Measurements from ENCODE around the gene IFNA10.
"Not testable (repeated sequence)": the region's sequence is repeated elsewhere in the genome, so short reads cannot be mapped to it uniquely, and the experiment has no call there.

The IFNA10 gene

DNA sequence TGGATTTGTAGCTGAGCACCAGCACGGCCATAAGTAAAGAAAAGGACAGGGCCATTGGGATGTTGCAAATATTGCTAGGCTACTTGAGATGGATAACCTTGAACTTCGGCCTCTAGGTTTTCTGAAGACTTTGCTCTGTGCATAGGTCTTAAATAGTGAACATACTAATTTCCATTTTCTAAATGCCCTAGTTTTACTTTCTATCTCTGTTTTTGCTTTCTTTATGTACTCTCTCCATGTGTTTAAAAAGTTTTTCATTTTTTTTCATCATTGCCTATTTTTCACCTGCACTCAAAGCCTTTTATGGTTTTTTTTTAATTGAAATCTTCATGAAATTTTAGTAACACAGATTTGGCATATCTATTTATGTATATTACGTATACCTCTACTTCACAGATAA is at the start of gene IFNA10:
IFNA10 (minus strand) TSS at position 101 of the 400 bp plus-strand sequence; CDS start at position 55, 46 bp downstream.
- DNase-seq, result not testable (repeated sequence)

DNA sequence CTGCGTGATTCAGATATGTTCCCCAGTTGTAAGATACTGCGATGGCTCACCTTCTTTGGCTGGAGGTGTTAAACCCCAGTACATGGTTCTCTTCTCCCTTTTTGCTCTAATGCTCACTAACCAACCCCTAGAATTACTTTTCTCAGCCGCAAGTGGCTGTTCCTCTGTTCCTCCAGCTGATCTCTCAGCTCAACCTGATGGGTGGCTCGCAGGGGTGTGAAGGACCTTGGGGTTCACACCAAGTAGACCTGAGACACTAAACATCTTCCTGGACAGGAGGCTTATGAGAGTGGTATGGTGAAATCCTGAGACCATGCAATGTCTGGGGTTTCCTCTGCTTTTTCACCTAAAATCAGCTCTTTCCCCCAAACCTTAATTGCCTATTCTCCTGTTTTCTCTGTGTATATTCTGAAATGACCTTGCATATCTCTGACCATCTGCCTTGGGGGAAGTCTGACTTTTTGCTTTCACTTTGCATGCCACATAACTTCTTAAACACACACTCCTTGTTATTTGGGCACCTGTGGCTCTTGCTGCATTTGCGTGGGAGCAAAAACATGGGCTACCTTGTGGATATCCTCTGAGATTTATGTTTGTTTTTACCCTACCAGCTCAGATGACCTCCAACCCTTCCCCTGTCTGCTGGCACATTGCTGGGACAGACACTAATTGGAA is 48.7 kb upstream of the IFNA10 start:
- DNase-seq, result no peak

DNA sequence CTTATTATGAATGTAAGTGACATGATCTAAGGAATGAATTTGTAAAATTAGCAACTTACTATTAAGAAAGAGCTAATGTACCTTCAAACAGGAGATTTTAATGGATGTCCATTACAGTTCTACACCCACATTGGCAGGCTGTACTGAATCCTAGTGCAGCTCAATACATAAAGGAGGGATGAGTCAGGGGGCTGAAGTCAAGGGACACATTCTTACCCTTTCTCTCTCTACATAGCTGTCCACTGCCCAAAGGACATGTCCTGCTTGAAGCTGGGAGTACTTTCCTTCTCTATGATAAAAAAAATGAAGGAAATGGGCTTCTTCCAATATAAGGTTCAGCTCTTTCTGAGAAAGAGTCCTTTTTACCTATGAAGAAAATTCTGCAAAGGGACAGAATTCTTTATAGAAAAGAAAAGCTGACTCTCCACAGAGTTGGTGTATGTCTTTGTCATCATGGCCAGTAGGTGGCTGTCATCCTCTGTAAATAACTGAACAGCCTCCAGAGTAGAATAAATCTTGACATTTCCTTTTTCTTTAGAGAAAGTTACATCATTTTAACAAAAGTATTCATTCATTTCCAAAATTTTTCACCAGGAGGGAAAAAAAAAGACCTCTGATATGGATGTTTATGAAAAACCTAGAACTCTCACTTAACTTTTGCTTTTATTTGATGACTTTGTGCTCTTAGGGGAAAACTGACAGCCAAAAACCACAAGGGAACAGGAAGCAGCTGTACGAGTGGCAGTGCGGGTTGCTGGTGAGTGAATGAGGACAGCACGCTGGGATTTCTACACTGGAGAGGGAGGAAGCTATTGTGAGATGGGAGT is 46.0 kb upstream of the IFNA10 start:
- DNase-seq, result no peak

DNA sequence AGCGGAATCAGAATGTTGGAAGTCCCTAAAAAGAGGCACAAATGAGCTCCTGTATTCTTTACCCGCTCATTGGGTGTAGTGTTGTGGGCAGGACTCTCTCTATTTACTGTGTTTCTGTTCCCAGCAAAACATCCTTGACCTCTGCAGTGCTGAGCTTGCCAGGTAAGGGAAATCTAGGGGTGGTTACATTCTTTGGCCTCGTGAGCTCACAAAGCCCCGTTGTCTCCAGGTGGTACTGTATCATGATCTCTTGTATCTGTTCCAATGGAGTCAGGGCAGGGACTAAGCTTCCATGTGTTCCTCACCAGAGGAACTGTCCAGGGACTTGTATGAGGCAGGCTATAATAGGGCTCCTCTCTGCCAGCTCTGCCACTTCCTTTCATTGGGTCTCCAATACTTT is 44.7 kb upstream of the IFNA10 start:
- no peak for DNase-seq

DNA sequence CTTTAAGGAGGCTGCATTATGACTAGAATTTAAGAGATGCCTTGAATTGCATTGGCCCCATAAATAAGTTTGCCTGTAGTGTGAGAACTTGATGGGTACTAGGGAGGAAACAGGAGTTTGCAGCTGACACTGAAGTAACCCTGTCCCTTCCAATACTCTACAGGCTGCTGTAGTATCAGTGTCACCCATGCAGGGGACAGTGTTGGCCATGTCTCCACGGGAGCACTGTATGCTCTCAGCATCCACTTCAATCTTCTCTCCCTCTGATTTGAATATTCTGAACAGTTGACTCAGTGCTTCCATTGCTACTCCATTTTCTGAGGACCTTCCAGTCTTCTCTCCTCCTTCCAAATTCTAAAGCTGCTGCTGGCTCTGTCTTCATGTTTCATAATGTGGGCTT is 44.2 kb upstream of the IFNA10 start:
- DNase-seq, result no peak

DNA sequence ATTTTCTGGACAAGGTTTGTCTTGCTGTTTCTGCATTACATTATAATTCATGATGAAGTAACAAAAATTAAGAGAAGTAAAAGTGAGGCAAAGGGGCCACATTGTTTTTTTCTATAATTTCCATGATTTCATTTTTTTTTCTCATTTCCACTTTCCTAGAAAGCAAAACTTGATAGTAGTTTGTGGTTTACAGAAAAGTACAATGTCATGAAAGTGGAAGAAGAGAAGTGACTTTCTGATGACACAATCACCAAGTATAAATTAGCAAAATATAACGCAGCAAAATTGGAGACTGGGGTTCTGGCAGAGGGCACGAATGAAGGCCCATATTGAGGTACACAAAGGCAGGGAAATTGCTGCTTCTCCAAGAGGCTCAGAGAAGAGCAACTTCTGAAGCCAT is 37.9 kb upstream of the IFNA10 start:
- DNase-seq, result no peak

DNA sequence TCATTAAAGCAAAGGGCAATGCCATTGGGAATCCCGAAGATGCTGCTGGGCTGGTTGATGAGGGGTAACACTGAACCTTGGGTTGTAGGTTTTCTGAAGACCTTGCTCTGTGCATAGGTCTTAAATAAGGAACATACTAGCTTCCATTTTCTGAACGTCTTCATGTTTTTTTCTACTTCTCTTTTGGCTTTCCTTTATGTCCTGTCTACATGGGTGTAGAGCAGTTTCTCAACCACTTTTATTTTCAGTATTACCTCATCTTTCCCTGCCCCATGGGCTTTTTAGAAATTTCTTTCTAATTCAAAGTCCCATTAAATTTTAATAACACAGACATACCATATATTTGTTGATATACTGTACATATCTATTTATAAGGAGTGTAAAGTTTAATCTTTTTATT is 33.0 kb upstream of the IFNA10 start, which contains the start of gene IFNA14:
IFNA14 (minus strand) TSS at position 95 of the 400 bp plus-strand sequence; CDS start at position 25, 70 bp downstream.
- DNase-seq, result no peak

DNA sequence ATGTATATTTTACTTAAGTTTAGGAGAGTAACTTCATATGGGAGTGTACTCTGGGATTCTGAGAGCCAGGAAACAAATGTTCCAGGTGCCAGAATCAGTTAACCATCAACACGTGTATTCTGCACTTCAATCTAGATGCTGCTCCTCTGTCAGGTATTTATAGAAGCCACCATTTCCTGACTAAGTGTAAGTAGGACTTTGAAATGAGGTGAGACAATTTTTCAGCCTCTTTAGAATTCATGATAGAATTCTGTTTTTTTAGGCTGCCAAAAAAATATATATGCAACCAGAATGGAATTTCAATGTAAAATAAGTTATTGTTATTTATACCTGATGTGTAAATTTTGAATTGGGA is 29.4 kb upstream of the IFNA10 start:
- not testable (repeated sequence) for DNase-seq

DNA sequence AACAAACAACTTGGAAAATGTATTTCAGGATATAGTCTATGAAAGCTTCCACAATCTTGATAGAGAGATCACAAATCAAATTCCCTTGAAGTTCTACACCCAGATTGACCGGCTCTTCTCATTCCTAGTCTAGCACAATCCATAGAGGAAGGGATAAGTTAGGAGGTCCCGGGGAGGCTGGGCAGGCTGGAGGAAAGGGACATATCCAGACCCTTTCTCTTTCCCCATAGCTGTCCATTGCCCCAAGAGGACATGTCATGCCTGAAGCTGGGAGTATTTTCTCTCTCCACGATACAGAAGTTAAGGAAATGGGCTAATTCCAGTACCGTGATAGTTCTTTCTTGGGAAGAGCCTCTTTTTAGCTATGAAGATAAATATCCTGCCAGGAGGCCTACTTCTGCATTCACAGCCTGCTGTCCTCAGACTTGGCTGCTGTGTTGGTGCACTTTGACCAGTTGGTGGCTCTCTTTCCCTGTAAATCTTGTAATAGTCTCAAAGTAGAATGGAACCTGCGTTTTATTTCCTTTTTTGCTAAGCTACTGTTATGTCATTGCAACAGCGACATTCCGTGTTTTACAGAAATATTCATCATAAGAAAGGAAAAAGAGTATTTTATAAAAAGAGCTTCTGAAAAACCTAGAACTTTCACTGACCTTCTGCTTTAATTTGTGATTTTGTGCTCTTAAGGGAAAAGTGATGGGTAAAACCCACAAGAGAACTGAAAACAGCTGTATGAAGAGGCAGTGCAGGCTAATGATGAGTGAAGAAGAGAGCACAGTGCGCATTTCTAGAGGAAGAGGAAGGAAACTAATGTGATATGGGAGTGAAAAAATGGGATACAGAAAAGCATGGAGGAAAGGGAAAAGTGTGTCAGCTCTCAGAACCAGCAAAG is 28.8 kb upstream of the IFNA10 start:
- DNase-seq, result peak in 1 of 2 donors; percentile 22

DNA sequence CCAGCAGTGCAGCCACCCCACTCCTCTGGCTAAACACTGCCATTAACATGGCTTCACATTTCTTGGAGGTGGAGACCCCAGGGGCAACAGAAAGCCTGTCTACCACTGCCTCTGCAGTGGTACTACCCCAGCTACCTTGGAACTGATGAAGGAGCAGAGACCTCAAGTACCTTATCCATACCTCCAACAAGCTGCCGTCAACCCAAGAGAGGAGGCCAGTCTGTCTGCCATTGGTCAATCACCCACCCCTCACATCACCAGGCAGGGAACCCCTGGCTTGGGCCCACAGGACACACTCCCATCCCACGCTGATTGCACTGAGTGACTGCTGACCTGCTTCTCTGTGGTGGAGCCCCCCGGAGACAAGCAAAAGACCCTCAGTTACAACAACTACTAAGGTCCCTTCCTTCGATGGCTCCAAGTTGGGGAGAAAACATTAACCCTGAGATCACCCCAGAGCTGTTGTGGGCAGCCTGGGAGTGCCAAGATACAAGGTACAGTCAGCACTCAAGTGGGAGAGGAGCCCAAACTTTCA is 27.3 kb upstream of the IFNA10 start:
- no peak for DNase-seq

DNA sequence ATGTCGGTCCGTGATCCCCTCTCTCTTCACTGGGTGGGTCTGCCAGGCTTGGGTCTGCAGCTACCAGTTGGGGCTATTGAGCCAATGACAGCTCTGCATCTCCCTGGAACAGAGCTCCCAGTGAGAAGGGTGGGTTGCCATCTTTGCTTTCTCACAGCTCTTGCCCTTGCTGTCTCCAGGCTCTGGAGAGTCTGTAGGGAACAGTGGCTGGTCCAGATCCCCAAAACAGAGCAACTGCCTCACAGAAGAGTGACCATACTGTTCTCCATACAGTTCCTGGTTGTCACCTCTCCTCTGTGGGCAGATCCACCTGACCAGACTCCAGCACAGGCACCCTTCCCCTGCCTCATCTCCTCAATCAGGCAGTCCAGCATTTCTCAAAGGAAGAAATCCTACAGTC is 26.3 kb upstream of the IFNA10 start:
- no peak for DNase-seq

DNA sequence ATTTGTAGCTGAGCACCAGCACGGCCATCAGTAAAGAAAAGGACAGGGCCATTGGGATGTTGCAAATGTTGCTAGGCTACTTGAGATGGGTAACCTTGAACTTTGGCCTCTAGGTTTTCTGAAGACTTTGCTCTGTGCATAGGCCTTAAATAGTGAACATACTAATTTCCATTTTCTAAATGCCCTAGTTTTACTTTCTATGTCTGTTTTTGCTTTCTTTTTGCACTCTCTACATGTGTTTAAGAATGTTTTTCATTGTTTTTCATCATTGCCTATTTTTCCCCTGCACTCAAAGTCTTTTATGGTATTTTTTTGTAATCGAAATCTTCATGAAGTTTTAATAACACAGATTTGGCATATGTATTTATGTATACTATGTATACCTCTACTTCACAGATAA is 21.2 kb upstream of the IFNA10 start, which contains the start of gene IFNA17:
IFNA17 (minus strand) TSS at position 101 of the 400 bp plus-strand sequence; CDS start at position 52, 49 bp downstream.
- no peak for DNase-seq

DNA sequence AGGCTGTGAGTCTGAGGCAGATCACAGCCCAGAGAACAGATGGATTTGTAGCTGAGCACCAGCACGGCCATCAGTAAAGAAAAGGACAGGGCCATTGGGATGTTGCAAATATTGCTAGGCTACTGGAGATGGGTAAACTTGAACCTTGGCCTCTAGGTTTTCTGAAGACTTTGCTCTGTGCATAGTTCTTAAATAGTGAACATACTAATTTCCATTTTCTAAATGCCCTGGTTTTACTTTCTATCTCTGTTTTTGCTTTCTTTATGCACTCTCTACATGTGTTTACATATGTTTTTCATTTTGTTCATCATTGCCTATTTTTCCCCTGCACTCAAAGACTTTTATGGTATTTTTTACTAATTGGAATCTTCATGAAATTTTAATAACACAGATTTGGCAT is 10.3 kb upstream of the IFNA10 start, which contains the start of gene IFNA16:
IFNA16 (minus strand) TSS at position 101 of the 400 bp plus-strand sequence; CDS start at position 95, 6 bp downstream.
- not testable (repeated sequence) for DNase-seq

DNA sequence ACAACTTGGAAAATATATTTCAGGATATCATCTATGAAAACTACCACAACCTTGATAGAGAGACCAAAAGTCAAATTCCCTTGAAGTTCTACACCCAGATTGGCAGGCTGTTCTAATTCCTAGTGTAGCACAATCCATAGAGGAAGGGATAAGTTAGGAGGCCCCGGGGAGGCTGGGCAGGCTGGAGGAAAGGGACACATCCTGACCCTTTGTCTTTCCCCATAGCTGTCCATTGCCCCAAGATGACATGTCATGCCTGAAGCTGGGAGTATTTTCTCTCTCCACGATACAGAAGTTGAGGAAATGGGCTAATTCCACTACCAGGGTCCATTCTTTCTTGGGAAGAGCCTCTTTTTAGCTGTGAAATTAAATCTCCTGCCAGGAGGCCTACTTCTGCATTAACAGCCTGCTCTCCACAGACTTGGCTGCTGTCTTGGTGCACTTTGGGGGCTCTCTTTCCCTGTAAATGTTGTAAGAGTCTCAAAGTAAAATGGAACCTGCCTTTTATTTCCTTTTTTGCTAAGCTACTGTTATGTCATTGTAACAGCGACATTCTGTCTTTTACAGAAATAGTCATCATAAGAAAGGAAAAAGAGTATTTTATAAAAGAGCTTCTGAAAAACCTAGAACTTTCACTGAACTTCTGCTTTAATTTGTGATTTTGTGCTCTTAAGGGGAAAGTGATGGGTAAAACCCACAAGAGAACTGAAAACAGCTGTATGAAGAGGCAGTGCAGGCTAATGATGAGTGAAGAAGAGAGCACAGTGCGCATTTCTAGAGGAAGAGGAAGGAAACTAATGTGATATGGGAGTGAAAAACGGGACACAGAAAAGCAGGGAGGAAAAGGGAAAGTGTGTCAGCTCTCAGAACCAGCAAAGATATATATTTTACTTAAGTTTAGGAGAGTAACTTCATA is 6.7 kb upstream of the IFNA10 start:
- DNase-seq, result not testable (repeated sequence)

DNA sequence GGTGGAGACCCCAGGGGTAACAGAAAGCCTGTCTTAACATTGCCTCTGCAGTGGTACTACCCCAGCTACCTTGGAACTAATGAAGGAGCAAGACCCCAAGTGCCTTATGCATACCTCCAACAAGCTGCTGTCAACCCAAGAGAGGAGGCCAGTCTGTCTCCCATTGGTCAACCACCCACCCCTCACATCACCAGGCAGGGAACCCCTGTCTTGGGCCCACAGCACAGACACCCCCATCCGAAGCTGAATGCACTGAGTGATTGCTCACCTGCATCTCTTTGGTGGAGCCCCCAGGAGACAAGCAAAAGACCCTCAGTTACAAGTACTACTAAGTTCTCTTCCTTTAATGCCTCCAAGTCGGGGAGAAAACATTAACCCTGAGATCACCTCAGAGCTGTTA is 5.2 kb upstream of the IFNA10 start:
- not testable (repeated sequence) for DNase-seq

DNA sequence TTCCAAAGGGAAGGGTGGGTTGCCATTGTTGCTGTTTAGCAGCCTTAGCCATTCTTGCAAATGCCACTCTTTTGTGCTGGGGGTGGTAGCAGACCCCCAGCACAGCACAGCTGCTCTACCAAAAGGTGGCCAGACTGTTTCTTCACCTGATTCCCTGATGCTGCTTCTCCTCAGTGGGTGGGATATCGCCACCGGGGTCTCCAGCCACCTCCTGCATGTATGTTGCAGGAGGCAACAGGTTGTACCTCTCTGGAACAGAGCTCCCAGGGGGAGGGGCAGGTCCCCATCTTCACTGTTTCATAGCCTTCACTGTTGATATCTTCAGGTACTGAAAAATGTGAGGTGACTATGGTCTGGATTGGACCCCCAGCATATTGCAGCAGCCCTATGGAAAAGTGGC is 3.8 kb upstream of the IFNA10 start:
- not testable (repeated sequence) for DNase-seq

DNA sequence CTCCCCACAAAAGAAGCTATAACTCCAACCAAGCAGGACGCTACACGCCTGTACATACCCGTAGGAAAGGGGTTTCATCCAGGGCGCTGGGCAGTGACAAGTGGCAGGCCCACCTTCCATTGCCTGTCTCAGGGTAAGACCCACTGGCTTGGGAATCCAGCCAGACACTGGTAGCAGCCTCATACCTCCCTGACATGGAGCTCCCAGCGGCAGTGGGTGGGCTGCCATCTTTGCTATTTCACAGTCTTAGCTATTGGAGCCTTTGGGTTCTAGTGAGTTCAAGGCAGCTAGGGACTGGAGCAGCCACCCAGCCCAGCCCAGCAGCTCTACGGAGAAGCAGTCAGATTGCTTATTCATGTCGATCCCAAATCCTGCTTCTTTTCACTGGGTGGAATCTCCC is 3.4 kb upstream of the IFNA10 start:
- DNase-seq, result no peak

DNA sequence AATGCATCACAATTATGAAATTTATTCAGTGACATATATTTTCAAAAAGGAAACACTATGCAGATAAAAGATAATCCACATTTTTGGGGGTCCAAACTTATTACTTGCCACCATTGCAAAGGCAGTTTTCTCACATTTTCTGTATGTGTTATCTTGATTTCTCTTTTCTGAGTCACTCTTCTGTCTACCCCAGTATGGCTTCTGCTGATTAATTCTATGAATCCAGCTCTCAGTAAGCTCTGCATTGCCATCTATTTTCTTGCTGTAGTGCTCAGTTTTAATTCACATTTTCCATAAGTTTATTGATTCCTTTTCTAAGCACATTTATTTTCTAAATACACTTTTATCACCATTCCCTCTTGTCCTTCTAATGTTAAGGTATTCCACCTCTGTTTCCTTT is 1.7 kb downstream of the IFNA10 start:
- no peak for DNase-seq

DNA sequence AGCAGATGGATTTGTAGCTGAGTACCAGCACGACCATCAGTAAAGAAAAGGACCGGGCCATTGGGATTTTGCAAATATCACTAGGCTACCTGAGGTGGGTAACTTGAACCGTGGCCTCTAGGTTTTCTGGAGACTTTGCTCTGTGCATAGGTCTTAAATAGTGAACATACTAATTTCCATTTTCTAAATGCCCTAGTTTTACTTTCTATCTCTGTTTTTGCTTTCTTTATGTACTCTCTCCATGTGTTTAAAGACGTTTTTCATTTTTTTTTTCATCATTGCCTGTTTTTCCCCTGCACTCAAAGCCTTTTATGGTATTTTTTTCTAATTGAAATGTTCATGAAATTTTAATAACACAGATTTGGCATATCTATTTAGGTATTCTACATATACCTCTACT is 4.8 kb downstream of the IFNA10 start, which contains the start of gene IFNA7:
IFNA7 (minus strand) TSS at position 101 of the 400 bp plus-strand sequence; CDS start at position 61, 40 bp downstream.
- not testable (repeated sequence) for DNase-seq

DNA sequence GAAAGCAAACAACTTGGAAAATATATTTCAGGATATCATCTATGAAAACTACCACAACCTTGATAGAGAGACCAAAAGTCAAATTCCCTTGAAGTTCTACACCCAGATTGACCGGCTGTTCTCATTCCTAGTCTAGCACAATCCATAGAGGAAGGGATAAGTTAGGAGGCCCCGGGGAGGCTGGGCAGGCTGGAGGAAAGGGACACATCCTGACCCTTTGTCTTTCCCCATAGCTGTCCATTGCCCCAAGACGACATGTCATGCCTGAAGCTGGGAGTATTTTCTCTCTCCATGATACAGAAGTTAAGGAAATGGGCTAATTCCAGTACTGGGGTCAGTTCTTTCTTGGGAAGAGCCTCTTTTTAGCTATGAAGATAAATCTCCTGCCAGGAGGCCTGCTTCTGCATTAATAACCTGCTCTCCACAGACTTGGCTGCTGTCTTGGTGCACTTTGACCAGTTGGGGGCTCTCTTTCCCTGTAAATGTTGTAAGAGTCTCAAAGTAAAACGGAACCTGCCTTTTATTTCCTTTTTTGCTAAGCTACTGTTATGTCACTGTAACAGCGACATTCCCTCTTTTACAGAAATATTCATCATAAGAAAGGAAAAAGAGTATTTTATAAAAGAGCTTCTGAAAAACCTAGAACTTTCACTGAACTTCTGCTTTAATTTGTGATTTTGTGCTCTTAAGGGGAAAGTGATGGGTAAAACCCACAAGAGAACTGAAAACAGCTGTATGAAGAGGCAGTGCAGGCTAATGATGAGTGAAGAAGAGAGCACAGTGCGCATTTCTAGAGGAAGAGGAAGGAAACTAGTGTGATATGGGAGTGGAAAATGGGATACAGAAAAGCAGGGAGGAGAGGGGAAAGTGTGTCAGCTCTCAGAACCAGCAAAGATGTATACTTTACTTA is 11.8 kb downstream of the IFNA10 start:
- peak; percentile 22 to 34 for DNase-seq
